Right ventricle myocardium superior (tissue), 1 donor: ENCODE results near the gene TEAD4. TPM values are rescaled to one million over a fixed set of nuclear protein-coding genes. Genes with fewer than 3 reads are reported as not detected.
A peak's percentile ranks its signal among the peaks of the same experiment; 100 is the strongest.
"Not testable (repeated sequence)": the region's sequence is repeated elsewhere in the genome, so short reads cannot be mapped to it uniquely, and the experiment has no call there.

Source experiments
- ATAC-seq: fragments of 200-7000 bp; cut with Tn5 transposase; one replicate; pipeline ENCODE4 v1.9.1; 2020; ENCODE audit warnings: mild to moderate bottlenecking; ENCODE audit not compliant: poor library complexity
- DNase-seq: peaks from one replicate; pipeline ENCODE4 v3.0.0-alpha.2; 2020
- intact Hi-C: fragments of 100-400 bp; cut with DNase I; formaldehyde crosslinking; loops from one replicate; pipeline ENCODE4 v1.11.2; 2022
- total RNA-seq: library from RNA; stranded (reverse); fragmentation: NEBNext Ultra II Directional; extraction: Animal tissue kit (Norgen Biotek cat#: 25700); gene quantifications from one replicate; pipeline ENCODE4 v1.2.1, GENCODE V29; 2021
- donor health status: DM: no; HTN: yes; CAD: no; lungs with severe emphysema.

The TEAD4 gene
- total RNA-seq, 1 donor from 2014 or later = 7.6 TPM

GRCh38 chr12:3055704-3056467 is 96.7 kb downstream of the TEAD4 start:
- ATAC-seq (peak; percentile 59), DNase-seq (no peak)
- intact Hi-C loops = no loop called here

- ATAC-seq = no peak
- no peak for DNase-seq
- intact Hi-C loops = no loop called here
These were observed 101.9 kb downstream of the TEAD4 start for GRCh38 chr12:3061059-3061458.

DNA sequence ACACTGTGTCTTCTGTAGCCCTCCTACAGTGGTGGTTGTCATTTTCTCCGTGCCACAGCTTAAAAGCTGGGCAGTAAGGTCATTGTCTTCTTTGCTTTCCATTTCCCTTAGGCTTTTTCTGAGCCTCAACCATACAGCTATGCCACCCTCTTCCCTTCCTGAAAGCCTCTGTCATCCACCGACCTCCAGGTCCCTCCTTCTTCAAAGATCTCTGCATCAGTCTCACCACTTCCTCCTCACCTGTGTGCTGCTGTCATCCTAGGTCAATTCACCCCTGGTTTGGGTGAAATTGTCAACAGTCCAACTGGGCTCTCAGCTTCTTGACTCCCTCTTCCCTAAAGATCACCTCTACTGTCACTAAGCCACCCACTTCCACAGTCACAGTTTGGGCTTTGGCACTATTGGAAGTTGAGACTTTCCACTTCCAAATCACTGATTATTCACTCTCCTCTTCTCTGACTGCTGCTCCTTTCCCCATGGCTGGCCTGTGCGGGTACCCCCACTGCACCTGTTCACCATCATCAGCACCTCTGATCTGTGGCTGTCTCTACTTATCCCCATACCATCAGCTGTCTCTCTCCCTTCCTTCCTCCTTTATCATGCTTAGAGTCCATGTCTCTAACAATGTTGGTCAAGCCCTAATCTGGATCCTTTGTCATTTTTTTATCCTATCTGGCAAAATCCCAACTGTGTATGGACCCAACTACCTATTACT is 102.5 kb downstream of the TEAD4 start:
- no peak for ATAC-seq

DNA sequence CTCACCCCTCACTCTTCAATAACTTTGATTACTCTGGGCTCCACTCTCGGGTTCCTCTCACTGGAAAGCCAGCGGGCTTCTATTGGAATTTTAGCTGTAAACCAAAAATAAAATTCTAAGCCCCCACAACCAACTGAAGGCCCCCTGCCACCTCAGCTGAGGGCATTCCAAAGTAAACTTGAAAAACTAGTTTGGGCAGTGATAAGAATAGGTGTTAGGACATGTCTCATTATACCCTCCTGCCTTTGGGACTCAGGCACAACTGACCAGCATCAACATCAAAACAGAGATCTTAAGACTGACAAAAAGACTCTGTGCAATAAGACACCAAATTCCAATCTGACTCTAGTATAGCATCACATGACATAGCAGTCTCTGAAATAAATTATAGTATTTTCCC is 106.1 kb downstream of the TEAD4 start:
- intact Hi-C loops = no loop called here
- DNase-seq (no peak), ATAC-seq (no peak)

More for the DNA sequence above, 102.5 kb downstream of the TEAD4 start:
- DNase-seq = no peak
- intact Hi-C loops = no loop called here

- intact Hi-C loops, DNase-seq, ATAC-seq: not testable (repeated sequence)
These were observed 106.6 kb downstream of the TEAD4 start for GRCh38 chr12:3065846-3066245.

GRCh38 chr12:3069714-3070113 is 110.5 kb downstream of the TEAD4 start:
- intact Hi-C loops = loop anchor here (2.0 to 10.0 kb wide), 2 partner anchors 135 to 205 kb away; no protein-coding TSS in a partner anchor
- ATAC-seq (no peak), DNase-seq (no peak)

- intact Hi-C loops = loop anchor here (2.0 to 10.0 kb wide), 2 partner anchors 134 to 204 kb away; no protein-coding TSS in a partner anchor
- no peak for DNase-seq
- ATAC-seq = peak; percentile 65
These were observed 111.9 kb downstream of the TEAD4 start for GRCh38 chr12:3071107-3071506.

- intact Hi-C loops = loop anchor here (2.0 to 10.0 kb wide), 2 partner anchors 133 to 203 kb away; no protein-coding TSS in a partner anchor
- ATAC-seq = no peak
These were observed 112.5 kb downstream of the TEAD4 start for GRCh38 chr12:3071710-3072109.

GRCh38 chr12:3073438-3074250 is 114.4 kb downstream of the TEAD4 start:
- DNase-seq (peak; percentile 86), ATAC-seq (peak; percentile 40)
- intact Hi-C loops = loop anchor here (10.0 kb wide), 1 partner anchor 131 kb away; no protein-coding TSS in a partner anchor

More at GRCh38 chr12:3071710-3072109, 112.5 kb downstream of the TEAD4 start:
- no peak for DNase-seq

- no peak for DNase-seq
- intact Hi-C loops = loop anchor here (10.0 kb wide), 1 partner anchor 129 kb away; no protein-coding TSS in a partner anchor
- no peak for ATAC-seq
These were observed 116.1 kb downstream of the TEAD4 start for GRCh38 chr12:3075315-3075714.

GRCh38 chr12:3076730-3077571 is 117.8 kb downstream of the TEAD4 start, which contains the start of gene TSPAN9:
Gene TSPAN9, plus strand, starts transcription at chr12:3077379. Its CDS starts 123,815 bp downstream, at chr12:3201194.
- intact Hi-C loops = loop anchor here (10.0 kb wide), 1 partner anchor 128 kb away; no protein-coding TSS in a partner anchor
- ATAC-seq (peak; percentile 92), DNase-seq (peak; percentile 88)

GRCh38 chr12:3077572-3078081 is 118.4 kb downstream of the TEAD4 start:
- intact Hi-C loops = loop anchor here (10.0 kb wide), 1 partner anchor 127 kb away; no protein-coding TSS in a partner anchor
- ATAC-seq (peak; percentile 27), DNase-seq (peak; percentile 65)

DNA sequence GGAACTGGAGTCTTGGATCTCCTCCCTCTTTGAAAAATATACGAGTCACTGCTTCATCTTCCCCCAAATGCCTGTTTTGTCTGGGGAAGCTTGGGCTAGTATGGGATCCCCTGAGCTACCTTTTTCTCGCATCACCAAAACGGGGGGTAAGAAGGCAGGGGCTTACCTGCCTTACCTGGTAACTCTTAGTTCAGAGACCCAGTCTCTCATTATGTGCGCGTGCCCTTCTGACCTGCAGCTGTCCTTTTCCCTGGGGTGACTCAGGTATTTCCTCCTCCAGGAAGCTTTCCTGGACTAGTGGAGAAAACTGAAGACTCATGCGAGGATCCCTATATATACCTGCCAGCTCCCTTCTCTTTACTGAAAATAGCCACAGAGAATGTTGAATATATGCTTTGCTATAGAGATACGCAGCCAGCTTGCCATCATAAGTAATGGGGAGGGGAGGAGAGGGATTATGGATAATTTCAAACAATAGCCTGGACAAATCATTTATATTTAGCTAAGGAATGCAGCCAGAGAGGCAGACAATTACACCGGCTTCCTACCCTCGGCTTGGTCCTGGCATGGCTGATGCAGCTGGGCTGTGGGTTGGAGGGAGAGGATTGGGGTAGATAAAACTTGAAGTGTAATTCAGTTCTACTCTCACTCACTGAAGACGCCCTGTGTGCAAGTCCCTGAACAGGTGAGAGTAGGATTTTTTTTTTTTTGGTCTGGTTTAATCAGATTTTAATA is 119.1 kb downstream of the TEAD4 start:
- ATAC-seq = no peak
- intact Hi-C loops = loop anchor here (10.0 kb wide), 1 partner anchor 127 kb away; no protein-coding TSS in a partner anchor
- no peak for DNase-seq

DNA sequence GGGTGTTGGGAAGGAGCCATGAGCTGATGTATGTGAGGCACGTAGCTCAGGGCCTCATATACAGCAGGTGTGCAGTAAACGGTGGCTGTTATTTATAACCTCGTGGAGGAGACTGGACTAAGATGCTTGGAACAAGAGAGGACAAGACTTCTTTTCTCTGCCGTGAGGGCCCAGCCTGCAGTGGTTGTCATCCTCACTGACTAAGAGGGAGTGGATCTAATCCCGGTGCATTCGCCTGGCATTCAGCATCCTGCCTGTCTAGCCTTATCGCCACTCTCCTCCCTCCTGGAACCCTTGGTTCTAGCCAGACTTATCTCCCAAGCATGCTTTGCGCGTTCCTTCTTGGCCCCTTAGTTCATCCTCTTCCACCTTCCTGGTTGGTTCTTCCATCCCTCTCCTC is 121.9 kb downstream of the TEAD4 start:
- no peak for ATAC-seq
- intact Hi-C loops = no loop called here
- no peak for DNase-seq

- intact Hi-C loops = no loop called here
- no peak for DNase-seq
- no peak for ATAC-seq
These were observed 122.7 kb downstream of the TEAD4 start for GRCh38 chr12:3081886-3082285.

GRCh38 chr12:3083241-3083920 is 124.2 kb downstream of the TEAD4 start:
- peak; percentile 8 for ATAC-seq
- intact Hi-C loops = no loop called here
- DNase-seq = no peak
